IMR-90 (cell line): ENCODE results near the gene MAGED1. TPM values are rescaled to one million over a fixed set of nuclear protein-coding genes. Genes with fewer than 3 reads are reported as not detected.

Experiments used
- ATAC-seq: fragments of 200-7000 bp; cut with Tn5 transposase; 2 replicates; pipeline ENCODE4 v1.9.1; 2020; ENCODE audit warnings: low read depth, mild to moderate bottlenecking, moderate library complexity
- BruUV-seq: library from RNA; stranded (reverse); fragments of 400-500 nt; replicated peaks from 2 replicates; lab custom pipeline; 2021; lab: Mats Ljungman, UMichigan
- CTCF ChIA-PET: fragments of 300-600 bp; formaldehyde crosslinking; extraction: SDS; loops from one replicate; lab custom pipeline; 2021; ENCODE audit warnings: antibody characterized with exemption; lab: Yijun Ruan, JAX
- POLR2A ChIA-PET: fragments of 300-600 bp; sonication (Branson Sonifier 250); formaldehyde crosslinking; loops from one replicate; lab custom pipeline; 2022; ENCODE audit warnings: antibody characterized with exemption; ENCODE audit not compliant: unreplicated experiment; lab: Charles Lee
- DNase-seq: peaks from one replicate; pipeline ENCODE4 v3.0.0; 2013
- H2AFZ ChIP-seq: replicated peaks from 2 replicates; pipeline ENCODE3; 2013; ENCODE audit warnings: low read length, mild to moderate bottlenecking; ENCODE audit not compliant: poor library complexity
- H2AK5ac ChIP-seq: 2 replicates; pipeline ENCODE4 v1.6.1; 2013; ENCODE audit warnings: low read depth, low read length, inconsistent platforms
- H2AK9ac ChIP-seq: replicated peaks from 2 replicates; pipeline ENCODE3; 2013; ENCODE audit warnings: mild to moderate bottlenecking, low read depth, low read length, moderate library complexity; ENCODE audit not compliant: poor library complexity
- H2BK120ac ChIP-seq: 2 replicates; pipeline ENCODE4 v1.6.1; 2013; ENCODE audit warnings: low read depth, low read length, inconsistent platforms
- H2BK15ac ChIP-seq: 3 replicates; pipeline ENCODE4 v1.6.1; 2013; ENCODE audit warnings: low read depth, low read length, inconsistent platforms
- H2BK20ac ChIP-seq: 2 replicates; pipeline ENCODE4 v1.6.1; 2013; ENCODE audit warnings: low read depth, mild to moderate bottlenecking, inconsistent platforms, low read length, moderate library complexity
- H2BK5ac ChIP-seq: 2 replicates; pipeline ENCODE4 v1.6.1; 2013; ENCODE audit warnings: mild to moderate bottlenecking, low read depth, low read length, inconsistent platforms; ENCODE audit not compliant: poor library complexity, severe bottlenecking
- H3K14ac ChIP-seq: replicated peaks from 2 replicates; pipeline ENCODE4 v1.6.1; 2013; ENCODE audit warnings: low read depth, low read length, inconsistent platforms
- H3K18ac ChIP-seq: 2 replicates; pipeline ENCODE4 v1.6.1; 2013; ENCODE audit warnings: low read depth, low read length, control low read depth
- H3K23ac ChIP-seq: 2 replicates; pipeline ENCODE4 v1.6.1; 2013; ENCODE audit warnings: low read depth, low read length, inconsistent platforms
- H3K27ac ChIP-seq: 2 replicates; pipeline ENCODE4 v1.5.1; 2013; ENCODE audit warnings: mild to moderate bottlenecking, control low read depth, low read length; ENCODE audit not compliant: insufficient read depth
- H3K27me3 ChIP-seq: 2 replicates; pipeline ENCODE4 v1.6.1; 2013; ENCODE audit warnings: low read length; ENCODE audit not compliant: control insufficient read depth, insufficient read depth
- H3K36me3 ChIP-seq: 2 replicates; pipeline ENCODE4 v1.6.1; 2013; ENCODE audit warnings: low read length, mixed read lengths; ENCODE audit not compliant: control insufficient read depth, insufficient read depth
- H3K4ac ChIP-seq: 2 replicates; pipeline ENCODE4 v1.6.1; 2013; ENCODE audit warnings: low read depth, low read length, inconsistent platforms
- H3K4me1 ChIP-seq: 2 replicates; pipeline ENCODE4 v1.6.1; 2013; ENCODE audit warnings: low read length, mixed read lengths; ENCODE audit not compliant: control insufficient read depth, insufficient read depth
- H3K4me2 ChIP-seq: 2 replicates; pipeline ENCODE4 v1.6.1; 2013; ENCODE audit warnings: low read depth, mild to moderate bottlenecking, control low read depth, low read length, moderate library complexity
- H3K4me3 ChIP-seq: 2 replicates; pipeline ENCODE4 v1.5.1; 2013; ENCODE audit warnings: low read depth, mild to moderate bottlenecking, control low read depth, low read length, moderate library complexity; ENCODE audit not compliant: insufficient read depth
- H3K56ac ChIP-seq: 2 replicates; pipeline ENCODE4 v1.6.1; 2013; ENCODE audit warnings: low read length, inconsistent platforms; ENCODE audit not compliant: insufficient read depth; ENCODE audit errors: extremely low read depth
- H3K79me1 ChIP-seq, 2 experiments: 2 replicates each; pipeline ENCODE4 v1.6.1; 2013; ENCODE audit warnings: low read length in 2 of 2, inconsistent platforms in 1 of 2, low read depth in 1 of 2
- H3K9ac ChIP-seq: 2 replicates; pipeline ENCODE4 v1.6.1; 2013; ENCODE audit warnings: low read depth, low read length, control low read depth
- H3K9me1 ChIP-seq: 2 replicates; pipeline ENCODE4 v1.6.1; 2013; ENCODE audit warnings: low read length, inconsistent platforms; ENCODE audit not compliant: insufficient read depth
- H3K9me3 ChIP-seq: 2 replicates; pipeline ENCODE4 v1.6.1; 2013; ENCODE audit warnings: low read length; ENCODE audit not compliant: control insufficient read depth, insufficient read depth
- H4K20me1 ChIP-seq: 2 replicates; pipeline ENCODE4 v1.6.1; 2013; ENCODE audit warnings: low read length, inconsistent platforms; ENCODE audit not compliant: insufficient read depth
- H4K5ac ChIP-seq: 2 replicates; pipeline ENCODE4 v1.6.1; 2013; ENCODE audit warnings: mild to moderate bottlenecking, low read depth, low read length, control low read depth
- H4K8ac ChIP-seq, 2 experiments: 2 replicates each; pipeline ENCODE4 v1.6.1; 2013; ENCODE audit warnings: low read depth in 2 of 2, low read length in 2 of 2, control low read depth in 1 of 2, inconsistent platforms in 1 of 2
- H4K91ac ChIP-seq: 2 replicates; pipeline ENCODE4 v1.6.1; 2013; ENCODE audit warnings: low read depth, low read length, inconsistent platforms; ENCODE audit not compliant: insufficient read depth
- FOS ChIP-seq: fragments of 150-350 bp; IDR thresholded peaks from 2 replicates; pipeline ENCODE4 v1.6.1; 2016; ENCODE audit warnings: low read depth, low read length
- RFX5 ChIP-seq: IDR thresholded peaks from 2 replicates; pipeline ENCODE4 v1.8.0; 2012; ENCODE audit warnings: low read depth, mild to moderate bottlenecking, low read length, moderate library complexity
- WGBS, 2 experiments: methylation state at CpG; one replicate each; pipeline versions ENCODE4 v1.1.5 to v1.1.7; 2013; ENCODE audit warnings: missing lambda C conversion rate in 2 of 2; ENCODE audit not compliant: insufficient read length in 1 of 2; ENCODE audit errors: extremely low coverage in 2 of 2; 5-methylcytosine and 5-hydroxymethylcytosine counted together
- dilution Hi-C: fragments of 300-500 bp; cut with HindIII; formaldehyde crosslinking; loops from one replicate; pipeline ENCODE4 v1.14.3; 2018; ENCODE audit warnings: low sequenced_read_pairs; ENCODE audit not compliant: unreplicated experiment
- in situ Hi-C: fragments of 300-500 bp; cut with MboI; formaldehyde crosslinking; loops from 3 replicates; pipeline ENCODE4 v1.14.3; 2019; ENCODE audit warnings: low sequenced_read_pairs, inconsistent platforms, mixed read lengths
- intact Hi-C: fragments of 100-400 bp; cut with micrococcal nuclease; formaldehyde crosslinking; loops from 2 replicates; pipeline ENCODE4 v1.10.0; 2022
- polyA plus RNA-seq, 3 experiments: library from polyadenylated mRNA; depleted of rRNA; stranded (reverse); fragments of >200 nt; gene quantifications; 2 replicates each; pipeline ENCODE4 v1.2.3, GENCODE V29; 2012; ENCODE audit warnings: low replicate concordance in 1 of 3
- total RNA-seq: library from RNA; depleted of rRNA; stranded (reverse); fragments of >200 nt; gene quantifications from 2 replicates; pipeline ENCODE4 v1.2.3, GENCODE V29; 2012

MAGED1 gene
- total and polyA plus RNA-seq, 2 of the 4 experiments (the other 2 are of a cell fraction): 484 to 552 TPM

- Histone ChIP-seq H2BK120ac (no peak overlapping the region; the same call in 1 of the 2 replicates), H3K79me1 (peaks cover 0 to 13% of the 10 kb centered on the region in 2 experiments; a peak in 3 of 4 replicates), H3K4me1 (peaks cover 2% of the 10 kb centered on the region), H3K14ac (no peak overlapping the region), H3K18ac (no peak overlapping the region), H2BK15ac (no peak overlapping the region), H3K4ac (no peak overlapping the region), H2BK20ac (no peak overlapping the region), H4K8ac (no peak overlapping the region), H3K23ac (no peak overlapping the region), H3K4me2 (peak overlapping the region; percentile 52; the same call in 1 of the 2 replicates), H3K36me3 (no peaks in the 10 kb centered on the region), H4K91ac (no peak overlapping the region), H3K27me3 (no peaks in the 10 kb centered on the region), H3K9me3 (no peaks in the 10 kb centered on the region), H3K27ac (no peak overlapping the region), H3K9ac (no peak overlapping the region), H2AK5ac (no peak overlapping the region), H4K5ac (no peak overlapping the region), H2AFZ (no peak overlapping the region), H3K56ac (no peak overlapping the region), H3K9me1 (no peaks in the 10 kb centered on the region; the same call in 1 of the 2 replicates), H2AK9ac (no peak overlapping the region), H3K4me3 (no peak overlapping the region), H2BK5ac (peak overlapping the region; percentile 62), H4K20me1 (no peaks in the 10 kb centered on the region)
- no TSS peak for BruUV-seq
- dilution Hi-C loops (no loop called here), intact Hi-C loops (no loop called here), in situ Hi-C loops (no loop called here)
- DNase-seq (peak; percentile 71), ATAC-seq (peak; percentile 99)
- ChIA-PET CTCF (no interaction called here), POLR2A (no interaction called here)
- TF ChIP-seq RFX5 (no peak), FOS (0 out of 2 replicates have a peak, but pooled peaks have one; percentile 2)
- no CpG with 5 or more reads among the region's 1 CpG for WGBS, 2 experiments
Observed at GRCh38 chrX:51876441-51876840, 17.0 kb upstream of the MAGED1 start.
